ENCODE data around the gene FER. TPM values are rescaled to one million over a fixed set of nuclear protein-coding genes. Genes with fewer than 3 reads are reported as not detected.

The FER gene
- total and polyA plus RNA-seq, 9 of the 15 experiments (the other 6 are each of a cell fraction or from before 2014, with no cell fraction given) = 6.7 to 18.2 (median 8.9) TPM

GRCh38 chr5:108727651-108728565 lies 19.8 kb upstream of the FER start (continued):
- 0 out of 2 replicates have a peak, but pooled peaks have one; percentile 24 for TF ChIP-seq AFF4 (CRISPR knock-in tag; IDR thresholded peaks at IDR 0.05)
- TF ChIP-seq YY1 (IDR thresholded peaks at IDR 0.05; ENCODE audit: borderline replicate concordance in 1 of 3, control insufficient read depth in 1 of 3, extremely low read depth in 1 of 3, insufficient read depth in 3 of 3, insufficient read length in 1 of 3, insufficient replicate concordance in 2 of 3, low read depth in 1 of 3, low read length in 2 of 3) = peak in 2 of 3 experiments; percentile 72 to 87
- TF ChIP-seq ZNF12 (CRISPR knock-in tag; IDR thresholded peaks at IDR 0.05) = no peak
- no peak for TF ChIP-seq PTRF (tag; IDR thresholded peaks at IDR 0.05)
- TF ChIP-seq SRSF3 (IDR thresholded peaks at IDR 0.05; ENCODE audit: insufficient read depth, low read length) = 0 out of 2 replicates have a peak, but pooled peaks have one; percentile 60
- TF ChIP-seq ZNF347 (CRISPR knock-in tag; IDR thresholded peaks at IDR 0.05; ENCODE audit: low read depth) = no peak
- TF ChIP-seq POLR2AphosphoS5 (IDR thresholded peaks at IDR 0.05; ENCODE audit: control insufficient read depth, insufficient read depth, low read depth, low read length) = peak; percentile 76
- TF ChIP-seq MYBL2 (IDR thresholded peaks at IDR 0.05; ENCODE audit: low read depth) = 0 out of 2 replicates have a peak, but pooled peaks have one; percentile 45
- TF ChIP-seq MYBL2 (CRISPR knock-in tag; IDR thresholded peaks at IDR 0.05; ENCODE audit: borderline replicate concordance) = no peak
- TF ChIP-seq CCNT2 (IDR thresholded peaks at IDR 0.05; ENCODE audit: borderline replicate concordance, extremely low read depth, insufficient read length, low read depth, low read length) = peak; percentile 92
- no peak for TF ChIP-seq NR2C2 (CRISPR knock-in tag; IDR thresholded peaks at IDR 0.05)
- peak; percentile 37; the same call in 1 of the 2 replicates for TF ChIP-seq NR2C2 (tag; IDR thresholded peaks at IDR 0.05)
- no peak for TF ChIP-seq BRF1 (IDR thresholded peaks at IDR 0.05; ENCODE audit: borderline replicate concordance, extremely low read depth, insufficient read length)
- peak; percentile 78 for TF ChIP-seq MYC (IDR thresholded peaks at IDR 0.05; ENCODE audit: low read depth, low read length)
- TF ChIP-seq MYC (CRISPR knock-in tag; IDR thresholded peaks at IDR 0.05; ENCODE audit: borderline replicate concordance, low read depth) = peak; percentile 72; the same call in 1 of the 2 replicates
- TF ChIP-seq RUNX1 (IDR thresholded peaks at IDR 0.05; ENCODE audit: low read depth) = no peak
- TF ChIP-seq TOE1 (IDR thresholded peaks at IDR 0.05; ENCODE audit: borderline replicate concordance) = peak; percentile 76; the same call in 1 of the 2 replicates
- no peak for TF ChIP-seq TOE1 (CRISPR knock-in tag; IDR thresholded peaks at IDR 0.05; ENCODE audit: borderline replicate concordance, low read depth)
- TF ChIP-seq RAD51 (IDR thresholded peaks at IDR 0.05; ENCODE audit: borderline replicate concordance, low read depth) = no peak; the same call in 1 of the 2 replicates
- TF ChIP-seq STAG1 (CRISPR knock-in tag; IDR thresholded peaks at IDR 0.05; ENCODE audit: borderline replicate concordance) = no peak
- peak in 1 of 2 experiments; percentile 7; a peak in 1 of 4 replicates for TF ChIP-seq KDM1A (IDR thresholded peaks at IDR 0.05)
- no peak for TF ChIP-seq GTF2B (IDR thresholded peaks at IDR 0.05; ENCODE audit: extremely low read depth, insufficient read length)
